Mesothelial cell of epicardium (in vitro differentiated cells): ENCODE results near the gene MX2. TPM values are rescaled to one million over a fixed set of nuclear protein-coding genes. Genes with fewer than 3 reads are reported as not detected.
A peak's percentile ranks its signal among the peaks of the same experiment; 100 is the strongest.

ENCODE experiments used
- DNase-seq, 2 experiments: peaks; one replicate each; pipeline ENCODE4 v3.0.0; 2021; ENCODE audit warnings: low spot score in 2 of 2; ENCODE audit not compliant: unreplicated experiment in 2 of 2
- H3K27ac Mint-ChIP-seq: 2 replicates; pipeline ENCODE4 v1.8.0; 2021; ENCODE audit warnings: mixed read lengths
- H3K27me3 Mint-ChIP-seq: 2 replicates; pipeline ENCODE4 v1.8.0; 2021; ENCODE audit warnings: low read depth, mixed read lengths
- H3K36me3 Mint-ChIP-seq: 2 replicates; pipeline ENCODE4 v1.8.0; 2021; ENCODE audit warnings: mixed read lengths
- H3K4me1 Mint-ChIP-seq: 2 replicates; pipeline ENCODE4 v1.8.0; 2021; ENCODE audit warnings: mixed read lengths
- H3K4me3 Mint-ChIP-seq: 2 replicates; pipeline ENCODE4 v1.8.0; 2021; ENCODE audit warnings: mild to moderate bottlenecking, moderate library complexity, mixed read lengths
- H3K9me3 Mint-ChIP-seq: 2 replicates; pipeline ENCODE4 v1.8.0; 2021; ENCODE audit warnings: mixed read lengths
- CTCF ChIP-seq: fragments of 200-600 bp; sonication (generic); IDR thresholded peaks from one replicate; pipeline ENCODE4 v1.5.0; 2021; ENCODE audit warnings: antibody characterized with exemption; ENCODE audit not compliant: unreplicated experiment
- total RNA-seq: library from RNA; stranded (reverse); gene quantifications from 3 replicates; pipeline ENCODE4 v1.2.1, GENCODE V29; 2021

MX2 gene
- total RNA-seq, 1 donor from 2014 or later, result 3.2 TPM

GRCh38 chr21:41403966-41404365 is 42.1 kb downstream of the MX2 start:
- peaks cover 30% of the 10 kb centered on the region for H3K27me3 Mint-ChIP-seq
- no peak for DNase-seq
- no peaks in the 10 kb centered on the region for H3K36me3 Mint-ChIP-seq
- no peaks in the 10 kb centered on the region for H3K4me1 Mint-ChIP-seq
- no peak overlapping the region for H3K27ac Mint-ChIP-seq
- no peak for TF ChIP-seq CTCF
- H3K9me3 Mint-ChIP-seq, result no peaks in the 10 kb centered on the region
- no peak overlapping the region for H3K4me3 Mint-ChIP-seq

DNA sequence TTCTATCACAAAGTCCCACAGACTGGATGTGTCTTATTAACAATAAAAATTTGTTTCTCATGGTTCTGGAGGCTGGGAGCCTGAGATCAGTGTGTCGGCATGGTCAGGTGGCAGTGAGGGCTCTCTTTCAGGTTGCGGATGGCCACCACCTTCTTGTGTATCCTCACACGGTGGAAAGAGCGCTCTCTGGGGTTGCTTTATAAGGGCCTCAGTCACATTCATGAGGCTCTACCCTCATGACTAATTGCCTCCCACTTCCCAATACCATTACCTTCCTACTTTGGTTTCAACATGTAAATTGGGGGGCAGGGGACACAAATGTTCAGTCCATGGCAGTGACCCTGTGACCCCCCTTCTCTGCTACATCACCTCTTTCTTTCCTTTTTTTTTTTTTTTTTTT is 43.5 kb downstream of the MX2 start:
- no peaks in the 10 kb centered on the region for H3K9me3 Mint-ChIP-seq

GRCh38 chr21:41406340-41406739 is 44.5 kb downstream of the MX2 start:
- H3K4me3 Mint-ChIP-seq, result no peak overlapping the region

More for the DNA sequence above, 43.5 kb downstream of the MX2 start:
- Mint-ChIP-seq H3K4me1 (no peaks in the 10 kb centered on the region), H3K27ac (no peak overlapping the region), H3K4me3 (no peak overlapping the region), H3K27me3 (peaks cover 25% of the 10 kb centered on the region), H3K36me3 (no peaks in the 10 kb centered on the region)
- no peak for DNase-seq
- no peak for TF ChIP-seq CTCF

GRCh38 chr21:41407541-41408460 is 46.0 kb downstream of the MX2 start:
- Mint-ChIP-seq H3K27ac (no peak overlapping the region), H3K36me3 (no peaks in the 10 kb centered on the region), H3K9me3 (peaks cover 10% of the 10 kb centered on the region), H3K4me3 (no peak overlapping the region), H3K27me3 (peaks cover 12% of the 10 kb centered on the region), H3K4me1 (peaks cover 16% of the 10 kb centered on the region)
- no peak for TF ChIP-seq CTCF
- DNase-seq, result no peak

More at GRCh38 chr21:41406340-41406739, 44.5 kb downstream of the MX2 start:
- TF ChIP-seq CTCF, result no peak
- Mint-ChIP-seq H3K27ac (no peak overlapping the region), H3K4me1 (peaks cover 10% of the 10 kb centered on the region), H3K27me3 (peaks cover 17% of the 10 kb centered on the region), H3K9me3 (no peaks in the 10 kb centered on the region), H3K36me3 (no peaks in the 10 kb centered on the region)
- DNase-seq, result no peak

DNA sequence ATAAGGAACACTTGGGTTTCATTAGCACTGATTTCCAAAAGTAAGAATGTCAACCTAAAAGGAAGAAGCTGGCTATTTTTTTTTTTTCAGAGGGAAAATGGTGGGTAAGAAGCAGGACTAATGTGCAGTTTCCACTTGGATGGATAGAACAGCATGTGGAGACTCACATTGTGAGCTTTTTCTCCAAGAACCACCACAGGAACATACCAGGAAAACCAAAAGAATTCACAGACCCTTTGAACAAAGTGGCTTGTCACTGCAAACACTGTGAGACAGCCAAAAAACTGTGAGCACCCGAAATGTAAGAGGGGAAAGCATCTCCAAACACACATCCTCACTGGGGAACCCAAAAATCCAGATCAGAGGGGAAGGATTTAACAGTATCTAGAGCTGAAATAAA is 48.5 kb downstream of the MX2 start:
- peak overlapping the region; percentile 74 for H3K27ac Mint-ChIP-seq
- H3K4me1 Mint-ChIP-seq, result peaks cover 16% of the 10 kb centered on the region
- H3K27me3 Mint-ChIP-seq, result peaks cover 25% of the 10 kb centered on the region

More for the DNA sequence above, 48.5 kb downstream of the MX2 start:
- H3K4me3 Mint-ChIP-seq, result no peak overlapping the region
- no peak for DNase-seq
- no peaks in the 10 kb centered on the region for H3K36me3 Mint-ChIP-seq
- no peak for TF ChIP-seq CTCF
- H3K9me3 Mint-ChIP-seq, result peaks cover 31% of the 10 kb centered on the region
